ENCODE measurements around the gene NUP88.

DNA sequence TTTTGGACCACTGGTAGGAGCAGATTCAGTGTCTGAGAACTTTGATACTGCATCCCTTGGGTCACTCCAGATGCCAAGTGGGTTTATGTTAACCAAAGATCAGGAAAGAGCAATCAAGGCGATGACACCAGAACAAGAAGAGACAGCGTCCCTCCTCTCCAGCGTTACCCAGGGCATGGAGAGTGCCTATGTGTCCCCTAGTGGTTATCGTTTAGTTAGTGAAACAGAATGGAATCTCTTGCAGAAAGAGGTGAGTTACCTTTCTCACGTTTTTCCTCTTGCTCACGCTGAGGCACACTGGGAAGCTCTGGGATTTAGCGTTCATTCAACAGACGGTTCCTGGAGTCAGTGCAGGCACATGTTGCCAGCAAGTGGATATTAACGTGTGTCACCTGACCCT lies 58.0 kb downstream of the NUP88 start:
- TF ChIP-seq YY1 (IDR thresholded peaks at IDR 0.05; ENCODE audit: extremely low read depth, insufficient replicate concordance, low read depth, low read length) (no peak), POLR2A (IDR thresholded peaks at IDR 0.05; ENCODE audit: borderline replicate concordance, extremely low read depth, insufficient read depth, insufficient read length) (no peak), POLR2AphosphoS5 (IDR thresholded peaks at IDR 0.05; ENCODE audit: low read depth, low read length) (no peak), EZH2 (IDR thresholded peaks at IDR 0.05) (no peak), RAD21 (IDR thresholded peaks at IDR 0.05; ENCODE audit: low read depth) (no peak), EZH2phosphoT487 (IDR thresholded peaks at IDR 0.05; ENCODE audit: borderline replicate concordance) (no peak), ZNF274 (IDR thresholded peaks at IDR 0.05; ENCODE audit: low read depth, low read length) (no peak), ZFX (IDR thresholded peaks at IDR 0.05) (no peak)
- TF ChIP-seq, protein P1, sequence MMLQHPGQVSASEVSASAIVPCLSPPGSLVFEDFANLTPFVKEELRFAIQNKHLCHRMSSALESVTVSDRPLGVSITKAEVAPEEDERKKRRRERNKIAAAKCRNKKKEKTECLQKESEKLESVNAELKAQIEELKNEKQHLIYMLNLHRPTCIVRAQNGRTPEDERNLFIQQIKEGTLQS (IDR thresholded peaks at IDR 0.05): no peak
- TF ChIP-seq, protein P2, sequence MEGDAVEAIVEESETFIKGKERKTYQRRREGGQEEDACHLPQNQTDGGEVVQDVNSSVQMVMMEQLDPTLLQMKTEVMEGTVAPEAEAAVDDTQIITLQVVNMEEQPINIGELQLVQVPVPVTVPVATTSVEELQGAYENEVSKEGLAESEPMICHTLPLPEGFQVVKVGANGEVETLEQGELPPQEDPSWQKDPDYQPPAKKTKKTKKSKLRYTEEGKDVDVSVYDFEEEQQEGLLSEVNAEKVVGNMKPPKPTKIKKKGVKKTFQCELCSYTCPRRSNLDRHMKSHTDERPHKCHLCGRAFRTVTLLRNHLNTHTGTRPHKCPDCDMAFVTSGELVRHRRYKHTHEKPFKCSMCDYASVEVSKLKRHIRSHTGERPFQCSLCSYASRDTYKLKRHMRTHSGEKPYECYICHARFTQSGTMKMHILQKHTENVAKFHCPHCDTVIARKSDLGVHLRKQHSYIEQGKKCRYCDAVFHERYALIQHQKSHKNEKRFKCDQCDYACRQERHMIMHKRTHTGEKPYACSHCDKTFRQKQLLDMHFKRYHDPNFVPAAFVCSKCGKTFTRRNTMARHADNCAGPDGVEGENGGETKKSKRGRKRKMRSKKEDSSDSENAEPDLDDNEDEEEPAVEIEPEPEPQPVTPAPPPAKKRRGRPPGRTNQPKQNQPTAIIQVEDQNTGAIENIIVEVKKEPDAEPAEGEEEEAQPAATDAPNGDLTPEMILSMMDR (IDR thresholded peaks at IDR 0.05 in 2 of 3, conservative IDR thresholded peaks at IDR 0.05 in 1 of 3; ENCODE audit: borderline replicate concordance in 1 of 3, insufficient read depth in 1 of 3, low read depth in 2 of 3, low read length in 2 of 3): no peak
- TF ChIP-seq, protein P3, sequence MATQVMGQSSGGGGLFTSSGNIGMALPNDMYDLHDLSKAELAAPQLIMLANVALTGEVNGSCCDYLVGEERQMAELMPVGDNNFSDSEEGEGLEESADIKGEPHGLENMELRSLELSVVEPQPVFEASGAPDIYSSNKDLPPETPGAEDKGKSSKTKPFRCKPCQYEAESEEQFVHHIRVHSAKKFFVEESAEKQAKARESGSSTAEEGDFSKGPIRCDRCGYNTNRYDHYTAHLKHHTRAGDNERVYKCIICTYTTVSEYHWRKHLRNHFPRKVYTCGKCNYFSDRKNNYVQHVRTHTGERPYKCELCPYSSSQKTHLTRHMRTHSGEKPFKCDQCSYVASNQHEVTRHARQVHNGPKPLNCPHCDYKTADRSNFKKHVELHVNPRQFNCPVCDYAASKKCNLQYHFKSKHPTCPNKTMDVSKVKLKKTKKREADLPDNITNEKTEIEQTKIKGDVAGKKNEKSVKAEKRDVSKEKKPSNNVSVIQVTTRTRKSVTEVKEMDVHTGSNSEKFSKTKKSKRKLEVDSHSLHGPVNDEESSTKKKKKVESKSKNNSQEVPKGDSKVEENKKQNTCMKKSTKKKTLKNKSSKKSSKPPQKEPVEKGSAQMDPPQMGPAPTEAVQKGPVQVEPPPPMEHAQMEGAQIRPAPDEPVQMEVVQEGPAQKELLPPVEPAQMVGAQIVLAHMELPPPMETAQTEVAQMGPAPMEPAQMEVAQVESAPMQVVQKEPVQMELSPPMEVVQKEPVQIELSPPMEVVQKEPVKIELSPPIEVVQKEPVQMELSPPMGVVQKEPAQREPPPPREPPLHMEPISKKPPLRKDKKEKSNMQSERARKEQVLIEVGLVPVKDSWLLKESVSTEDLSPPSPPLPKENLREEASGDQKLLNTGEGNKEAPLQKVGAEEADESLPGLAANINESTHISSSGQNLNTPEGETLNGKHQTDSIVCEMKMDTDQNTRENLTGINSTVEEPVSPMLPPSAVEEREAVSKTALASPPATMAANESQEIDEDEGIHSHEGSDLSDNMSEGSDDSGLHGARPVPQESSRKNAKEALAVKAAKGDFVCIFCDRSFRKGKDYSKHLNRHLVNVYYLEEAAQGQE (IDR thresholded peaks at IDR 0.05; ENCODE audit: low read depth): no peak
- TF ChIP-seq, protein P4, sequence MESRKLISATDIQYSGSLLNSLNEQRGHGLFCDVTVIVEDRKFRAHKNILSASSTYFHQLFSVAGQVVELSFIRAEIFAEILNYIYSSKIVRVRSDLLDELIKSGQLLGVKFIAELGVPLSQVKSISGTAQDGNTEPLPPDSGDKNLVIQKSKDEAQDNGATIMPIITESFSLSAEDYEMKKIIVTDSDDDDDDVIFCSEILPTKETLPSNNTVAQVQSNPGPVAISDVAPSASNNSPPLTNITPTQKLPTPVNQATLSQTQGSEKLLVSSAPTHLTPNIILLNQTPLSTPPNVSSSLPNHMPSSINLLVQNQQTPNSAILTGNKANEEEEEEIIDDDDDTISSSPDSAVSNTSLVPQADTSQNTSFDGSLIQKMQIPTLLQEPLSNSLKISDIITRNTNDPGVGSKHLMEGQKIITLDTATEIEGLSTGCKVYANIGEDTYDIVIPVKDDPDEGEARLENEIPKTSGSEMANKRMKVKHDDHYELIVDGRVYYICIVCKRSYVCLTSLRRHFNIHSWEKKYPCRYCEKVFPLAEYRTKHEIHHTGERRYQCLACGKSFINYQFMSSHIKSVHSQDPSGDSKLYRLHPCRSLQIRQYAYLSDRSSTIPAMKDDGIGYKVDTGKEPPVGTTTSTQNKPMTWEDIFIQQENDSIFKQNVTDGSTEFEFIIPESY (IDR thresholded peaks at IDR 0.05; ENCODE audit: extremely low read depth, insufficient replicate concordance, low read length): no peak
- TF ChIP-seq, protein P5, sequence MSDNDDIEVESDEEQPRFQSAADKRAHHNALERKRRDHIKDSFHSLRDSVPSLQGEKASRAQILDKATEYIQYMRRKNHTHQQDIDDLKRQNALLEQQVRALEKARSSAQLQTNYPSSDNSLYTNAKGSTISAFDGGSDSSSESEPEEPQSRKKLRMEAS (IDR thresholded peaks at IDR 0.05): no peak

Measured in HCT116 (cell line).